ENCODE measurements around the gene SRGAP3.

- TF ChIP-seq POLR2A (IDR thresholded peaks at IDR 0.05), result no peak
- TF ChIP-seq CTCF (IDR thresholded peaks at IDR 0.05), result no peak
These were observed 266.4 kb downstream of the SRGAP3 start for GRCh38 chr3:8983026-8983425.
